HG02943 (cell line): ENCODE data around the gene PLAAT1.

Experiments used
- ATAC-seq: cut with Tn5 transposase; IDR thresholded peaks from one replicate; pipeline ENCODE4 v1.9.1; 2021; ENCODE audit warnings: mild to moderate bottlenecking, low read depth, moderate library complexity; ENCODE audit not compliant: unreplicated experiment

The PLAAT1 gene

DNA sequence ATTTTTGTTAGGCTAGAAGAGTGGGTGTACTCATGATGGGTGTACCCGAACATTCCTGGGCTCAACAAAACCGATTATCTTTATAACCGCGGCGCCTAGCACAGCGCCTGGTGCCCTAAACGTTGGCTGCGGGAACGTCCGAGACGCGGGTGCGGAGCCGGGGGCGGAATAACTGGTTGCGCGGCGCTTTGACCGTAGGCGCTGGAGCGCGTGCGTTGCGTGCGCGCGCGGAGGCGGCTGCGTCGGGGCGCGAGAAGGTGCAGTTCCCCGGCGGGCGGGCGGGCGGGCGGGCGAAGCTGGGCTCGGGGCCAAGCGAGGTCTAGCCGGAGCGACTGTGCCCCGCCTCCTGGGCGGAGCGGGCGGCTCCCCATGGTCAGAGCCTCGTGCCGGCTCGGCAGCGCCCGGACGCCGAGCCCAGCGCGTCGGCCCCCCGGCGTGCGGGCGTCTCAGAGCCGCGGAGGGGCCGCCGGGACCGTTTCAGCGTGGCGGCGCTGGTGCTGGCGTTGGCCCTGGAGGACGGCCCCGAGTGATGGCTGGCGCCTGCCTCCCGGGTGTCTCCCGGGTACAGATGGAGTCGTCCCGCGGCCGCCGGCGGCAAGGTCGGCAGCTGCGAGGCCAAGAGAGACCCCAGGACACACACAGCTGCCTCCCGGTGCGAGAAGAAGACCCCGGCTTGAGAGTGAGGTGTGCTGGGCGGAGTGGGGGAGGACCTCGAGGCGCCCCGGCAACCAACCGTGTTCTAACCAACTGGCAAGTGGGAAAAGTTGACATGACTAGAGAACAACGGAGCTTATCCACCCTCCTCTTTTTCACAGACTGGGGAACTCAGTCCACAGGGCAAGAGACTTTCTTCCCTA is at the start of gene PLAAT1:
PLAAT1 (plus strand) TSS at position 373 of the 857 bp plus-strand sequence. CDS start 14,429 bp downstream, outside the sequence.
- no peak for ATAC-seq

DNA sequence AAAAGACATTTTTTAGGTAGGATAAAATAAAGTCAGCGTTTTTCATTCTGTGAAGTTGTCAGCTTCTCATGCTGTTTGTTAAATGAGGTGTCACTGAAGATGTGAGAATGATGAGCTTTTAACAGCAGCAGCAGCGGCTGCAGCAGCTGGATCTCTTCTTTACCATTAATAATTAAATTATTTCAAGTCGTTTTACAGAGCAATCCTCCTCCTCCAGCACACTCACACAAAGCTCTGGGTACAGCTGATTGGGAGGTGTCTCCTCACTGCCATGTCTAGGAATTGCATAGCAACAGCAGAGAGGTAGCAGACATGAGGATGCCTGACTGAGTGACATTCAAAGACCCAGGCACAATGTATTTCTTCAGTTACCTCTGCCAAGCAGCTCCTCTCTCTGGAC is 46.7 kb upstream of the PLAAT1 start:
- ATAC-seq = no peak

DNA sequence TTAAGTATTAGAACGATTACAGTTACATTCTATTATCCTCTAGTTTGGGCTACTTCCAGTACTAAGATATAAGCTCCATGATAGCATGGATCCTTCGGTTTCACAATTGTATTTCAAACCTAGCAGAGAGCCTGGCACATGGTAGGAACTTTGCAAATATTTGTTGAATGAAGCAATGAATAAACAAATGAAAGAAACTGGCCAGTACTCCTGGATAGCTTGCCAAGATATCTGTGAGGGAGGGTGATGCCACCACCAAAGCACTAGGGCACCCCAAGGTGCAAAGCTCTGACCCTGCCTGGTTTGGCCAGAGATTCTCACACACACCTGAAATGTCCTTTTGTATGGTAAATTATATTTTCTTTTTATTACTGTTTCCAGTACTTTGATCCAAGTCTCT is 44.3 kb upstream of the PLAAT1 start:
- no peak for ATAC-seq

DNA sequence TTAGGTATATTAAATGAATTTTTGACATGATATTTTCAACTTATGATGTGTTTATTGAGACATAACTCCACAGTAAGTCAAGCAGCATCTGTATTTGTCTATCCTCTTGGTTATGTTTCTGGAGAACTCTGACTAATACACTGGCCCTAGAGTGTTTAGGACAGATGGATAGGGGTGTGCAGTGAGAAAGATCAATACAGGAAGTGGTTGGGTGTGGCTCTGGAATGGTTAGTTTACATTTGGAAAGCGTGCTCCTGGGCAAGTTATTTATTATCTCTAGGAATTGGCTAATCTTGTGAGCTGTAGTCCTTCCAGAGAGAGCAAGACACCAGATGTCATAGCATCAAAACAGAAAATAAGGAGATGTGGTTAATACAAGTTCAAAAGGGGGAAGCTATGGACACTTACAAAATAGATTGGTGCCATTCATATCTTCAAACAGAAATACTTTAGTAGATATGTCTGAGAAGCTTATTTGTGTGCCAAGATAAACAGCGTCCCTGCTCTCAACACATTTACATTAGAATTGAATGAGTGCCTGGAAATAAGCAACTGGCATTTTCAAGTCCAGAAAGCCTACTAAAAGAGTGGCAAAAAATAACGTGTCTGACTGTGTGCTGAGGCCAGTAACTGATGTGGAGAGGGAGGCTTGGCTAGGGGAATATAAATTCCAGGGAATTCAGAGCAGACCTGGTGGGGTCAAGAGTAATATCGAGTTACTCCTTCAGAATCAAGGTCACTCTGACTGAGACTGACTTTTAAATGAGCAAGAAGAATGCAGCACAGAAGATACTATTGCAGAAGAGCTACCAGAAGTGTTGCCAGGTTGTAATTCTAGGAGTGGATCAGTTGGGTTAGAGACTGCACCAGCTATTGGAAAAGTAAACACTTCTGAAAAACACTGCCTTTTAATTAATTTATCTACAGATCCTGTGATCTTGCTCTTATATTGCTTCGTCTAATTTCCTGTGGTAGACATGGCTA is 33.4 kb upstream of the PLAAT1 start:
- no peak for ATAC-seq

DNA sequence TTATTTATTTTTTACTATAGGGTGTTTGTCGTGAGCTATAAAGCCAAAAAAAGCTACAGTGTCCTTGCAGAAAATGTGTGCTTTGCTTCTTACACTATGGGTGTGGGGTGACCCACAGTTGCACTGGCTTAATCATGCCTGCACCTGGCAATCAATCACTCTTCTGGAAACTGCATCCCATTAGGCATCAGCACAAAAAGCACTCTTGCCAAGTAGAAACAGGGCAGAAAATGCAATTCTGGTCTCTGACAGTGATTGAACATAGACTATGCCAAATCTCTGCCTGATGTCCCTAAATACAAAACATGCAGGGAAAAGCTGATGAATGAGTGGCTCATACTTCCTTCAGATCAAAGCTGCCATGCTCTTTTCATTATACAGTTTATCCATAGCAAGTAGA is 30.4 kb upstream of the PLAAT1 start:
- no peak for ATAC-seq

DNA sequence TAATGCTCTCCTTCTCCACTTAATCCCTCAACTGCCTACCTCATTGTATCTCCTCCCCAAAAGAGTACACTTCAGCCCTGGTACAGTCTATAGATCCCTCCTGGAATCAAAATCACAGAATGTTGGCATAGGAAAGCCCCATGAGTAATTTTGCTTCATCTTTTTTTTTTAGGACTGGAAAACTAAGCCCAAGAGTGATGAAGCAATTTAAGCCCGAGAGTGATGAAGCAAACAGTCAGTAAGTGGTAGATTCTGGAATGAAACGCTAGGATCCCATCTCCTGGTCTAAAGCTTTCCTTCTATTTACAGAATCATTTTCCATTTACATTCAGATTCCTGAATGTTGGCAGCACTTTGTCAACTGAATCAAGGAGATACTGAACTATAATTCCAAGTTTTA is 29.8 kb upstream of the PLAAT1 start:
- no peak for ATAC-seq

DNA sequence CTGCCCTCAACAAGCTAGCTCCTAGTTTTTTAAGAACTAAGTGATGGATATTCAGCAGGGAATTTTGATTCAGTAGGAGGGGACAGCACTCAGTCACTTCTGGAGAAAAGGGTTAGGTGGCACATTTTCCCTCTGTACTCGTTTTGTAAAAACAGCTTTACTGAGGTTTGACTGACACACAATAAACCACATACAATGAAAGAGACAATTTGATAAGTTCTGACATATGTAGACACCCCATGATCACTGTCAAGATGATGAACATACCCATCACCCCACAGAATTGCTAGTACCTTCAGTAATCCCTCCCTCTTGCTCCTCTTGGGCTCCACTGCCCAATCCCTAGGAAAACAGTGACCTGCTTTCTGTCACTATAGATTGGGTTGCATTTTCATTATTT is 29.0 kb upstream of the PLAAT1 start:
- ATAC-seq = no peak

DNA sequence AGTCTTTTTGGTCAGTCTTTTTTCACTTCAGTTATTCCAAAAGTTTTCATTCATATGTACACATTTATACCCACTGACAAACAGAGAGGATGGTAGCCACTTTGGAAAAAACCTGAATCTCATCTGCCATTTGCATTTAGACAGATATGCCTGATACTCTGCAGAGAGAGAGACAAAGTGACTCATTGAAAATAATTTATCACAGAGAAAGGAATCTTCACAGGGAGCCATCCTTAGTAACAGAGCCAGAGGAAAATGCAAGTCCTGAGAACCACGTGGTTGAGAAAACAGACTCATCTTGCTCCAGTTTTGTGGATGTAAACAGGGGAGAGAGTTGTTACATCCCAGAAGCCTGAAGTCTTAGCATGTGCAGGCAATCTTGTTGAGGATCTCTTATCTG is 28.2 kb upstream of the PLAAT1 start:
- no peak for ATAC-seq

DNA sequence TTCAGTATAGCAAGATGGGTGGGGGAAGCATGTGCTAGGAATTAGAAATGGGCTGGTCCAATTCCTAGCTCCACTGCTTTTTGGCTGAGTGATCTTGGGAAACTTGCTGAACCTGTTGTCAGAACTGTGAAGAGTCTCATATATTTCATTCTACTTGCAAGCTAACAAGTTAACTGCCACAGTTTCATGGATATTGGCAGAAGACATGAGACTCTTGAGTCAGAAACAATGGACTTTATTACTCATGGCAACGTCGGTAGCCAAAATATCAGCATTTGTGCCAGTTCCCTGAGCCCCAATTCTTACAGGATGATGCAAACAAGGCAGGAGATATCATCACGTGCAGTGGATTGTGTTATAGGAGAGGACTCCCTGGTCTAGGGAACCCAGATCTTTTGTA is 26.6 kb upstream of the PLAAT1 start:
- no peak for ATAC-seq

DNA sequence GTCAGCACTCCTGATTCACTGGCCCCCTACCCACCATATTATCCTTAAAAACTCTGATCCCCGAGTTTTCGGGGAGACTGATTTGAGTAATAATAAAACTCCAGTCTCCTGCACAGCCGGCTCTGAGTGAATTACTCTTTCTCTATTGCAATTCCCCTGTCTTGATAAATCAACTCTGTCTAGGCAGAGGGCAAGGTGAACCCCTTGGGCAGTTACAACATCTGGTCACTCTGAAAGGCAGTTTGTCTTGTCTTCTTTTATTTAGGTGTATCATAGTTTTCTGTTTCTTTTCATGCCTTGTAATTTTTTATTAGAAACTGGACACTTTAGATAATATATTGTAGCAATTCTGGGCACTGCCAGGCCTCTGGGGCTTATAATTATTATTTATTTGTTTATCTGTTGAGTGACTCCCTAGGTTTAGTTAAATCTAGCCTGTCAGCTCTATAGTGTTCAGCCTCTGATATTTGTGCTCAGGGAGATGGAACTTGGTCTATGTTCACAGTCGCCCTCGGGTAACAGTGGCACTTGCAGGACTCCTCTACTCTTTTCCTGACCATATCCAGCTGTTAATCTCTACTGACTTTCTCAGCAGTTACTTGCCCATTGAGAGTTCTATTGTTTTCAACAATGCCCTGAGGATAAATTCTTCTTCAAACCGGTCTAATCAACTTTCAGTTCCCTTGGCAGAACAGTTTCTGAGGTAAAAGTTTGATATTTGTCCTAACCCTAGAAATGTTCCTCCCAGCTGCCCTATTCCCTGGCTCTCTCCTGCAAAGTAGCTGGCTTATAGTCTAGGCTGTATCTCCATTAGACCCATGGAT is 15.5 kb upstream of the PLAAT1 start:
- ATAC-seq = no peak

DNA sequence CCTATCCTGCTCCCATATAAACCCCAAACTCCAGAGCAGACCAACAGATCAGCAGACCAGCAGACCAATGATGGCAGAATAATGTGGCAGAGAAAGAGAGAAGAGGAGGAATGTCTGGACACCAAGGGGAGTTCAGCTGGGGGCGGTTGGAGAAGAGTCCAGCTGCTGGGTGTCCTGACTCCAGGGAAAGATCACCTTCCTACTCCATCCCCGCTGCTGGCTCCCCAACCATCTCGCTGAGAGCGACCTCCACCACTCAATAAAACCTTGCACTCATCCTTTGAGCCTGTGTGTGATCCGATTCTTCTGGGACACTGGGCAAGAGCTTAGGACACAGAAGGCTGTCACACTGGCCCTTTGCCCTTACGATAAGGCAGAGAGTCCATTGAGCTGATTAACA is 12.8 kb upstream of the PLAAT1 start:
- ATAC-seq = no peak

DNA sequence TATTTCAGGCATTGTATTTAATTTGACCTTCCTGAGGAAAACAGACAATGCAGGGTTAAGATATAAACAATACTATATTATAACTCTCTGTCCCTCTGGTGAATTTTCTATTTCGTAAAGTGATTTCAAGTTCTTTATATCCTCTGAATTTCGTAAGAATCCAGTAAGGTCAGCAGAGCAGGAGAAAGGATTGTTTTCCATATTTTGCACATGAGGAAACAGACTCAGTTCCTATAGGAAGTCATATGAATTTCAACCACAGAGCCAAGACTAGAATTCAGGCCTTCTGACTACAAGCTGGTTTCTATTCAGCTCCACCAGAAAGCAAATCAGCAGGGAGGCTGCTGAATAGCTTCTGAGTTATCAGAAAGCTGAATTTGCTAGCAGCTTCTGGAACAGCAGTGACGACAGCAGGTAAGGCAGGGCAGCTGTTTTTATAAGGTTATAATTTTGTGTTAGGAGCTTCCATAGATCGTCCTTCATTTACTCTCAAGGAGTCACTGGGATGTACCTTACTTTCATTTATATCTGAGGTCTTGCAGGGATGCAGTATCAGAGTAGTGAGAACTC is 11.1 kb upstream of the PLAAT1 start:
- no peak for ATAC-seq

DNA sequence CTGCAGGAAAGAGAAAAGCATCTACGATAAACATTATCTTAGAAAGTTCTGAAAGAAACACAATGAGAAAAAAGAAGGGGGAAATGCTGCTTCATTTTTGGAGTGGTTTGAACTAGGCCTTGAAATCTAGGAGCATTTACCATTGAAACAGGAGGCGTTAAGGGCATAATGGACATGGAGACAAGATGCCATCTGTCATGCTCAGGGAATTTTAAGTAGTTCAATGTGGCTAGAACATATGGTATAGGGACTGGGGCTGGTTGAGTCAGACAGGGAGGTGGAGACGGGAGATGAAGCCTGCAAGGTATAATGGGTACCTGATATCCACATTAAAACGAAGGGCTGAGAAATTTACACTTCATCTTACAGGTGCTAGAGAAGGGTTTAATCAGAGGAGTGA is 10.4 kb upstream of the PLAAT1 start:
- no peak for ATAC-seq

DNA sequence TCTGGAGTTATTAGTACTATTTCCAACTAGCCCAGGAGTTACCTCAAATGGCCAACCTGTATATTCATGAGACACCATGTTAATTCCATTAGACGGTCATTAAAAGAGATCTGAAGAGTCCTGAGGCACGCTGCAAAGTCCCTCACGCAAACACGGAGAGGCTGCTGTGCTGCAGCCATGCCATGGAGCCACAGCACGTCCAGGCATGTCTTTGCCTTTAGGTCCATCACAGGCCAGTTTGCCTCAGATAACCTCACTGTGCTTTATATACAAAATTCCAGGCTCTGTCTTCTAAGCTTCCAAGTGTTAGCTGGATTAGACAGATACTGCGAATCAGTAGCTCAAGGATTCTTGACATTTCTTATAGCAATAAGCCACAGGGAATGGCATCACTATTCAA is 9.8 kb upstream of the PLAAT1 start:
- no peak for ATAC-seq

DNA sequence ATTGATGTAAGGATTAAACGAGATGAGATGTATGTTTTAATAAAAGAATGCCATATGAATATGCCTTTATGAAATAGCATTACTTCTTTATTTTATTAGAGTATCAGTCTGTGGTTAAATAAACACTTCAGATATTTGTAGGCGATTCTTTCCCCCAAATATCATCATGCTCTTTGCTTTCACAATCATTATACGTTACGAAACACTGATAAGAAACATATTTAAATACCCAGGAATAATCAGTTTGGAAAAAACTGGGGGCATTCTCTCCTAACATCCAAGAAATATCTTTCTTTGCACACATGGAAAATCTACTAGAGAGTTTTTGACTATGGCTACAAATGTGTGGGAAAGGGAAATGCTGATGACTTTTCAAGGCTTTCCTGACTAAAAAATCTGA is 4.4 kb upstream of the PLAAT1 start:
- ATAC-seq = no peak

DNA sequence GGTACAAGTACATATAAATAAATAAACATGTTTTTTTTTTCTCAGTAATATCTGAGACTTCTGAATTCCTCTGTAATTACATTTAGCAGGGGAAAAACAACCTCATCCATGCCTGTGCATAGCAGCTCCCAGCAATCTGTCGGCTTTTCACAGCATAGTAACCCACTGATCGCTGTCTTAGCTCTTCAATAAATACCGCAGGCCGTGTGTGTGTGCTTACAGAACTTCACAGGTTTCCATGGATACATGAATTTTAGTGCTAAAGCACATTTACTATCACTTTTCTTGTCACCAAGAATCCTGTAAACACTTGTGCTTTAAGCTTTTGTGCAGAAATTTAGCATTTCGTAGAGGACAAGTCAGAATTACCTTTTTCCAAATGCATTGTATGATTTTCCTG is 4.0 kb upstream of the PLAAT1 start:
- ATAC-seq = no peak

DNA sequence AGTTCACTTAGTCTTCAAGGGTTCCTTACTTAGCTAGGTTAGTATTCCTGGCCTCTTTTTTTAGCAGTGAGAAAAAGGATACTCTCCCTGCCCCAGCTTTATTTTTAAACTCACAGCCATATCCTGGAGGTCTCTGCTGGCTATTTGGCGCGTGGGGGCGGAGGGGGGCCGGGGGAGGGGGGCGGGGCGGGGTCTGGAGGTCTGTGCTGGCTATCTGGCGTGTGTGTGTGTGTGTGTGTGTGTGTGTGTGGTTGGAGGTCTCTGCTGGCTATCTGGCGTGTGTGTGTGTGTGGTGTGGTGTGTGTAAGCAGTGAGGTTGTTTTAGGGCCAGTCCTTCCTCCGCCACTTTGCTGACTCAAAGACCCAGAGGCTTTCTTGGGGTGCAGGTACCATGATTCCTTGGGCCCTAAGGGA is 579 bp upstream of the PLAAT1 start:
- no peak for ATAC-seq

DNA sequence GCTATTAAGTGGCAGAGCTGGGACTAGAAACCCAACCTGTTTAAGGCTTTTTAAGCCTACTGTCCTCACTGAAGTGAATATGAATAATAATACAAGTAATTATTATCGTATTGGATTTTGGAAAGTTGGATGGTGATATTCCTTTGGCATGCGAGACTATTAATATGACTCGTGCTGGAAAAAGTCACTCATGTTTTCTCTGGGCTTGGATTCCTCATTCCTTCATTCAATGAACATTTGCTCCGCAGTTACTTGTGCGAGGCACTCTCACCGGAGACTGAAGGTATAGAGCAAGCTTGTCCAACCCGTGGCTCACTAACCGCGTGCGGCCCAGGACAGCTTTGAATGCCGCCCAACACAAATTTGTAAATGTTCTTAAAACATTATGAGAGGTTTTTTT is 694 bp downstream of the PLAAT1 start:
- no peak for ATAC-seq

DNA sequence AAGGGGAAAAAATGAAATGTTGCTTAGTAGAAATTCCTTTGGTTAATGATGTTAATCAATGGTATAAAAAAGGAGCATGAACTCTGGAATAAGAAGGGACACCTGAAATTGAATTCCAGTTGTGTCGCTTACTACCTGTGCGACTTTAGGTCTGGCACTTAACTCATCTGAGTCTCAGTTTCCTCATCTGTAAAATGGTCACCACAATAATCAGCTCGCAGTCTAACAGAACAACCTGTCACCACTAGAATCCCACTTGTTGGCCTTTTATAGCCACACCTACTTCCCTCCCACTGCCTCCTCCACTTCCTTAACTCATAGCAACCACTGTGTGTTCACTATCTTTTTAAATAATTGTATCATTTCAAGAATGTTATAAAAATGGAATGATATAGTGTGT is 2.5 kb downstream of the PLAAT1 start:
- ATAC-seq = no peak

DNA sequence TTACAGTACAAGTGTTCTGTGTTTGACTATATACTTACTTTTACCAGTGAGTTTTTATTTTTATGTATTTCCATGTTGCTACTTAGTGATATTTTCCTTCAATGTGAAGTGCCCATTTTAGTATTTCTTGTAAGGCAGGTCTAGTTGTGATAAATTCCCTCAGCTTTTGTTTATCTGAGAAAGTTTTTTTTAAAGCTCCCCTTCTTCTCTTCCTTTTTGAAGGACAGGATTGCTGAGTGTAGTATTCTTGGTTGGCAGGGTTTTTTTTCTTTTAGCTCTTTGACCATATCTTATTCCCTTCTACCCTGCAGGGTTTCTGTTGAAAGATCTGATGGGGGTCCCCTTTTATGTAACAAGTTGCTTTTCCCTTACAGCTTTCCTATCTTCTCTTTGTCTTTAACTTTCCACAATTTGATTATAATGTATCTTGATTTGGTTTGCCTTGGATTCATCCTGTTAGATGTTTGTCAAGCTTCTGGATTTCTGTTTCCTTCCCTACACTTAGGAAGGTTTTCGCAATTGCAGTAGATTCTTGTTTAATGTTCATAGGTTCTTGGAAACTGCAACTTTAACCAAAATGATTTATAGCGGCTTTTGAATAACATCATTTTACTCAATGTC is 7.9 kb downstream of the PLAAT1 start:
- no peak for ATAC-seq
